ENCODE measurements around the gene SIRT2.

DNA sequence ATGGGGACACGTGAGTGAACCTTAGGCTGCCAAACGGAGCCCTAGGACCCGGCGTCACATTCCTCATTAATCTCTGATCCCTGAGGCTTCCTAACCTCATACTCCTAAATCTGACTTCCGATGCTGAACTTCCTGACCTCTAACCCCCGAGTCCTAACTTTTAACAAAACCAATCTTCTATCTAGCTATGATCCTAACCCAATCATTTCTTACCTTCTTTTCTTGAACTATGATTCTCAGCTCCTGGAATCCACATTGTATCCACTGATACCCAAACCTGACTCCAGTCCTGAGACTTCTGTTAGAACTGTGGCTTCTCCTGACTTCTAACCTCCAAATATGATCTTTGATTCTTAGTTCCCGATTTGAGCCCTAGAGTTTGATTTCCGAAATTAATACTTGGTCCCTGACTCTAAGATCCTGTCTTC lies 798 bp upstream of the SIRT2 start:
- TF ChIP-seq POLR2A (IDR thresholded peaks at IDR 0.05): no peak
- no peak for TF ChIP-seq CTCF (IDR thresholded peaks at IDR 0.05 in 4 of 5, conservative IDR thresholded peaks at IDR 0.05 in 1 of 5)
